BLaER1 treated with 17β-estradiol and CSF1 and Interleukin-3, amounts not matched to agents 10 nM and 100 nM (cell line): ENCODE measurements around the gene IL19.

Source experiments
- H3K27ac ChIP-seq, 11 experiments: shearing (Covaris generic); formaldehyde crosslinking; 2 replicates each; pipeline ENCODE4 v1.8.1; 2022
- H3K27me3 ChIP-seq, 11 experiments: shearing (Covaris generic); formaldehyde crosslinking; 2 replicates each; pipeline ENCODE4 v1.8.1; 2022
- H3K36me3 ChIP-seq, 11 experiments: shearing (Covaris generic); formaldehyde crosslinking; 2 replicates each; pipeline ENCODE4 v1.8.1; 2022
- H3K4me1 ChIP-seq, 10 experiments: shearing (Covaris generic); formaldehyde crosslinking; 2 replicates each; pipeline ENCODE4 v1.8.1; 2022
- H3K4me2 ChIP-seq, 11 experiments: shearing (Covaris generic); formaldehyde crosslinking; 2 replicates each; pipeline ENCODE4 v1.8.1; 2022
- H3K4me3 ChIP-seq, 10 experiments: shearing (Covaris generic); formaldehyde crosslinking; 2 replicates each; pipeline ENCODE4 v1.8.1; 2022
- H3K9ac ChIP-seq, 11 experiments: shearing (Covaris generic); formaldehyde crosslinking; 2 replicates each; pipeline ENCODE4 v1.8.1; 2022
- H3K9me3 ChIP-seq, 11 experiments: shearing (Covaris generic); formaldehyde crosslinking; replicated peaks in 1 of 11; 2 replicates each; pipeline ENCODE4 v1.8.1; 2022
- H4K20me1 ChIP-seq, 11 experiments: shearing (Covaris generic); formaldehyde crosslinking; 2 replicates each; pipeline ENCODE4 v1.8.1; 2022
- Cebpa-rat ChIP-seq, 11 experiments: shearing (Covaris generic); IDR thresholded peaks; 2 replicates each; pipeline ENCODE4 v1.8.1; 2022

IL19 gene

GRCh38 chr1:206864939-206865671, 94.5 kb downstream of the IL19 start, which contains the start of gene IL20:
Gene IL20, plus strand, starts transcription at chr1:206865623. Its CDS starts 230 bp downstream, at chr1:206865853.
- Histone ChIP-seq H3K27me3 (no peaks in the 10 kb centered on the region), H3K9me3 (no peaks in the 10 kb centered on the region), H3K9ac (no peak within 1 kb of the TSS), H3K4me3 (no peak within 1 kb of the TSS), H3K4me1 (peaks cover 0 to 7% (median 3%) of the 10 kb centered on the region in 10 experiments; a peak in 16 of 20 replicates), H3K27ac (no peak within 1 kb of the TSS), H4K20me1 (no peaks in the 10 kb centered on the region), H3K36me3 (no peaks in the 10 kb centered on the region), H3K4me2 (no peak within 1 kb of the TSS)
- TF ChIP-seq Cebpa-rat (IDR thresholded peaks at IDR 0.05) = no peak

GRCh38 chr1:206866062-206866461, 95.5 kb downstream of the IL19 start:
- Histone ChIP-seq H3K4me1 (peaks cover 0 to 16% (median 11%) of the 10 kb centered on the region in 10 experiments; a peak in 17 of 20 replicates), H3K9me3 (no peaks in the 10 kb centered on the region), H3K9ac (no peak overlapping the region), H3K4me2 (no peak overlapping the region), H3K4me3 (no peak overlapping the region), H4K20me1 (no peaks in the 10 kb centered on the region), H3K27ac (no peak overlapping the region), H3K27me3 (no peaks in the 10 kb centered on the region), H3K36me3 (no peaks in the 10 kb centered on the region)
- no peak for TF ChIP-seq Cebpa-rat (IDR thresholded peaks at IDR 0.05)

- Histone ChIP-seq H3K9ac (no peak overlapping the region), H3K4me1 (peaks cover 0 to 16% (median 11%) of the 10 kb centered on the region in 10 experiments; a peak in 17 of 20 replicates), H3K36me3 (no peaks in the 10 kb centered on the region), H3K27ac (no peak overlapping the region), H3K9me3 (peaks cover 4 to 10% (median 6%) of the 10 kb centered on the region in 11 experiments; a peak in 19 of 22 replicates), H4K20me1 (no peaks in the 10 kb centered on the region), H3K27me3 (no peaks in the 10 kb centered on the region), H3K4me2 (no peak overlapping the region), H3K4me3 (no peak overlapping the region)
- TF ChIP-seq Cebpa-rat (IDR thresholded peaks at IDR 0.05) = no peak
Observed at GRCh38 chr1:206867239-206867638, 96.7 kb downstream of the IL19 start.

GRCh38 chr1:206867716-206868115, 97.1 kb downstream of the IL19 start:
- Histone ChIP-seq H3K9me3 (peaks cover 7 to 14% (median 11%) of the 10 kb centered on the region in 11 experiments; a peak in 20 of 22 replicates), H3K27ac (no peak overlapping the region), H3K4me1 (peaks cover 0 to 16% (median 11%) of the 10 kb centered on the region in 10 experiments; a peak in 17 of 20 replicates), H3K9ac (no peak overlapping the region), H3K27me3 (no peaks in the 10 kb centered on the region), H4K20me1 (no peaks in the 10 kb centered on the region), H3K36me3 (no peaks in the 10 kb centered on the region), H3K4me2 (no peak overlapping the region), H3K4me3 (no peak overlapping the region)
- no peak for TF ChIP-seq Cebpa-rat (IDR thresholded peaks at IDR 0.05)

GRCh38 chr1:206868264-206868663, 97.7 kb downstream of the IL19 start:
- TF ChIP-seq Cebpa-rat (IDR thresholded peaks at IDR 0.05) = no peak
- no peak overlapping the region for H3K4me3 ChIP-seq
- no peak overlapping the region for H3K4me2 ChIP-seq
- H3K36me3 ChIP-seq = no peaks in the 10 kb centered on the region
- no peaks in the 10 kb centered on the region for H3K27me3 ChIP-seq
- peaks cover 0 to 16% (median 11%) of the 10 kb centered on the region in 10 experiments; a peak in 17 of 20 replicates for H3K4me1 ChIP-seq
- H3K27ac ChIP-seq = no peak overlapping the region
- H4K20me1 ChIP-seq = no peaks in the 10 kb centered on the region
- H3K9ac ChIP-seq = no peak overlapping the region
- peaks cover 7 to 18% (median 15%) of the 10 kb centered on the region in 11 experiments; a peak in 20 of 22 replicates for H3K9me3 ChIP-seq

GRCh38 chr1:206872139-206872538, 101.6 kb downstream of the IL19 start:
- no peak overlapping the region for H3K27ac ChIP-seq
- H3K4me1 ChIP-seq = peaks cover 0 to 16% (median 11%) of the 10 kb centered on the region in 10 experiments; a peak in 17 of 20 replicates
- TF ChIP-seq Cebpa-rat (IDR thresholded peaks at IDR 0.05) = no peak
- no peaks in the 10 kb centered on the region for H3K36me3 ChIP-seq
- no peak overlapping the region for H3K4me2 ChIP-seq
- no peak overlapping the region for H3K9ac ChIP-seq
- H3K4me3 ChIP-seq = no peak overlapping the region
- H4K20me1 ChIP-seq = no peaks in the 10 kb centered on the region
- H3K27me3 ChIP-seq = no peaks in the 10 kb centered on the region
- peaks cover 29 to 48% (median 41%) of the 10 kb centered on the region in 11 experiments for H3K9me3 ChIP-seq

- H3K27ac ChIP-seq = no peak overlapping the region
- H3K36me3 ChIP-seq = 0 out of 22 replicates have a peak, but pooled peaks cover 0 to 3% (median 0%) of the 10 kb centered on the region in 11 experiments
- no peak overlapping the region for H3K9ac ChIP-seq
- H3K27me3 ChIP-seq = no peaks in the 10 kb centered on the region
- peaks cover 44 to 63% (median 56%) of the 10 kb centered on the region in 11 experiments for H3K9me3 ChIP-seq
- H4K20me1 ChIP-seq = no peaks in the 10 kb centered on the region
- H3K4me2 ChIP-seq = no peak overlapping the region
- TF ChIP-seq Cebpa-rat (IDR thresholded peaks at IDR 0.05) = no peak
- peaks cover 0 to 16% (median 11%) of the 10 kb centered on the region in 10 experiments; a peak in 17 of 20 replicates for H3K4me1 ChIP-seq
- no peak overlapping the region for H3K4me3 ChIP-seq
Observed at GRCh38 chr1:206873603-206874188, 103.1 kb downstream of the IL19 start.

- no peak for TF ChIP-seq Cebpa-rat (IDR thresholded peaks at IDR 0.05)
- peaks cover 0 to 1% (median under 1%) of the 10 kb centered on the region in 10 experiments; a peak in 9 of 20 replicates for H3K4me1 ChIP-seq
Observed at GRCh38 chr1:206875752-206876377, 105.3 kb downstream of the IL19 start.

GRCh38 chr1:206878456-206878855, 107.9 kb downstream of the IL19 start:
- no peak for TF ChIP-seq Cebpa-rat (IDR thresholded peaks at IDR 0.05)
- Histone ChIP-seq H3K27me3 (no peaks in the 10 kb centered on the region), H3K4me1 (no peaks in the 10 kb centered on the region), H3K9me3 (peaks cover 35 to 60% (median 53%) of the 10 kb centered on the region in 11 experiments), H3K27ac (no peak overlapping the region), H3K4me2 (no peak overlapping the region), H3K9ac (no peak overlapping the region), H3K36me3 (0 out of 22 replicates have a peak, but pooled peaks cover 0 to 3% (median 0%) of the 10 kb centered on the region in 11 experiments), H4K20me1 (no peaks in the 10 kb centered on the region), H3K4me3 (no peak overlapping the region)

More at GRCh38 chr1:206875752-206876377, 105.3 kb downstream of the IL19 start:
- Histone ChIP-seq H3K4me3 (no peak overlapping the region), H3K27me3 (no peaks in the 10 kb centered on the region), H4K20me1 (no peaks in the 10 kb centered on the region), H3K4me2 (no peak overlapping the region), H3K9me3 (peaks cover 48 to 77% (median 67%) of the 10 kb centered on the region in 11 experiments), H3K36me3 (0 out of 22 replicates have a peak, but pooled peaks cover 0 to 3% (median 0%) of the 10 kb centered on the region in 11 experiments), H3K9ac (no peak overlapping the region), H3K27ac (no peak overlapping the region)
